ENCODE data around the gene CCDC24. TPM values are rescaled to one million over a fixed set of nuclear protein-coding genes. Genes with fewer than 3 reads are reported as not detected.

Gene CCDC24
- total RNA-seq, 1 donor from 2014 or later, result 3.7 TPM

- H3K27me3 ChIP-seq (ENCODE audit: control insufficient read depth, insufficient read depth, low read length), result no peaks in the 10 kb centered on the region
- FAIRE-seq (peak; percentile 91), DNase-seq (ENCODE audit: low read depth) (no peak)
- no peak overlapping the region for H3K4me3 ChIP-seq (ENCODE audit: low read depth, low read length)
- peaks cover 21% of the 10 kb centered on the region for H3K36me3 ChIP-seq (ENCODE audit: control insufficient read depth, insufficient read depth, low read length)
- TF ChIP-seq, protein P1, sequence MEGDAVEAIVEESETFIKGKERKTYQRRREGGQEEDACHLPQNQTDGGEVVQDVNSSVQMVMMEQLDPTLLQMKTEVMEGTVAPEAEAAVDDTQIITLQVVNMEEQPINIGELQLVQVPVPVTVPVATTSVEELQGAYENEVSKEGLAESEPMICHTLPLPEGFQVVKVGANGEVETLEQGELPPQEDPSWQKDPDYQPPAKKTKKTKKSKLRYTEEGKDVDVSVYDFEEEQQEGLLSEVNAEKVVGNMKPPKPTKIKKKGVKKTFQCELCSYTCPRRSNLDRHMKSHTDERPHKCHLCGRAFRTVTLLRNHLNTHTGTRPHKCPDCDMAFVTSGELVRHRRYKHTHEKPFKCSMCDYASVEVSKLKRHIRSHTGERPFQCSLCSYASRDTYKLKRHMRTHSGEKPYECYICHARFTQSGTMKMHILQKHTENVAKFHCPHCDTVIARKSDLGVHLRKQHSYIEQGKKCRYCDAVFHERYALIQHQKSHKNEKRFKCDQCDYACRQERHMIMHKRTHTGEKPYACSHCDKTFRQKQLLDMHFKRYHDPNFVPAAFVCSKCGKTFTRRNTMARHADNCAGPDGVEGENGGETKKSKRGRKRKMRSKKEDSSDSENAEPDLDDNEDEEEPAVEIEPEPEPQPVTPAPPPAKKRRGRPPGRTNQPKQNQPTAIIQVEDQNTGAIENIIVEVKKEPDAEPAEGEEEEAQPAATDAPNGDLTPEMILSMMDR (IDR thresholded peaks at IDR 0.05; ENCODE audit: insufficient read depth, low read length, severe bottlenecking), result no peak
Observed at GRCh38 chr1:43968348-43968948, 23.0 kb upstream of the CCDC24 start.

DNA sequence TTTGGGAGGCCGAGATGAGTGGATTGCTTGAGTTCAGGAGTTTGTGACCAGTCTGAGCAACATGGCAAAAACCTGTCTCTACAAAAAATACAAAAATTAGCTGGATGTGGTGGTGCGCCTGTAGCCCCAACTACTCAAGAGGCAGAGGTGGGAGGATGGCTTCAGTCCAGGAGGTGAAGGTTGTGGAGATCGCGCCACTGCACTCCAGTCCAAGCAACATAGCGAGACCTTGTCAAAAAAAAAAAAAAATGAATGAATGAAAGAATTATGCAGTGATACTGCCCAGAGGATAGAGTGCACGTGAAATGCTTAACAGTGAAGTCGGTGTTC, 22.0 kb upstream of the CCDC24 start:
- peaks cover 20% of the 10 kb centered on the region for H3K36me3 ChIP-seq (ENCODE audit: control insufficient read depth, insufficient read depth, low read length)
- FAIRE-seq, result no peak
- H3K4me3 ChIP-seq (ENCODE audit: low read depth, low read length), result no peak overlapping the region
- no peaks in the 10 kb centered on the region for H3K27me3 ChIP-seq (ENCODE audit: control insufficient read depth, insufficient read depth, low read length)
- DNase-seq (ENCODE audit: low read depth), result no peak
- TF ChIP-seq, protein P1 (IDR thresholded peaks at IDR 0.05; ENCODE audit: insufficient read depth, low read length, severe bottlenecking), result no peak

DNA sequence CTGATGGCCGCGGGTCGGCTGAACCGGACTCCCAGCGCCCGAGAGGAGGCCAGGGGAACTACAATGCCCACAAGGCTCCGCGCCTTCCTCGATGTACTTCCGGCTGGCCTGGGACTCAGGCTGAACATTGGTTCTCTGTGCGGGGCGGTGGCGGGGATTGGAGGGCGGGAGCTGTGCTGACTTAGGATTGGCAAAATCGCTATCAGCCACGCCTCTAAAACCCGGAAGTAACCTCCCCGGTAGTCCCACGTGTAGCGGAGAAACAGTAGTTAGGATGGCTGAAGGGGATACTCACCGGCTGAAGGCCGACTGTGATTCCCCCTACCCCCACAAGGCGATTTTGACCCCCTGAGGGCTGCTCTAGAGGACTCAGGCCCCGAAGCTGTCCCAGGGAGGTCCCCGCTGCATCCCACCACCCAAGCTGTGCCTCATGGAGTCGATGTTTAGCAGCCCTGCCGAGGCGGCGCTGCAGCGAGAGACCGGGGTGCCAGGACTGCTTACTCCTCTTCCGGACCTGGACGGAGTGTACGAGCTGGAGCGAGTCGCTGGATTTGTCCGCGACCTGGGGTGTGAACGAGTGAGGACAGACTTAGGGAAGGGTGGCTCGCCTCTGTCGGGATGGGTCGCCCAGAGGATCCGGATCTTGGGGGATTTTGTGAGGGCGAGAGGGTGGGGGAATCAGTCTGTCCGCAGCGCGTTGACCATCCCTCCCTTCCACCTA, 21.5 kb upstream of the CCDC24 start, which contains the start of gene DPH2:
Gene DPH2 (plus strand): TSS at position 265 of the 721 bp plus-strand sequence. CDS start 166 bp downstream, at position 431.
- Histone ChIP-seq H3K4me3 (ENCODE audit: low read depth, low read length) (peak within 1 kb of the TSS; percentile 74), H3K36me3 (ENCODE audit: control insufficient read depth, insufficient read depth, low read length) (peaks cover 20% of the 10 kb centered on the region), H3K27me3 (ENCODE audit: control insufficient read depth, insufficient read depth, low read length) (no peaks in the 10 kb centered on the region)
- DNase-seq (ENCODE audit: low read depth), result peak; percentile 95
- FAIRE-seq, result no peak
- TF ChIP-seq, protein P1 (IDR thresholded peaks at IDR 0.05; ENCODE audit: insufficient read depth, low read length, severe bottlenecking), result no peak

GRCh38 chr1:43970502-43970901, 20.9 kb upstream of the CCDC24 start:
- H3K36me3 ChIP-seq (ENCODE audit: control insufficient read depth, insufficient read depth, low read length), result peaks cover 20% of the 10 kb centered on the region
- no peaks in the 10 kb centered on the region for H3K27me3 ChIP-seq (ENCODE audit: control insufficient read depth, insufficient read depth, low read length)
- FAIRE-seq, result no peak
- TF ChIP-seq, protein P1 (IDR thresholded peaks at IDR 0.05; ENCODE audit: insufficient read depth, low read length, severe bottlenecking), result no peak
- DNase-seq (ENCODE audit: low read depth), result no peak
- H3K4me3 ChIP-seq (ENCODE audit: low read depth, low read length), result peak overlapping the region; percentile 74

DNA sequence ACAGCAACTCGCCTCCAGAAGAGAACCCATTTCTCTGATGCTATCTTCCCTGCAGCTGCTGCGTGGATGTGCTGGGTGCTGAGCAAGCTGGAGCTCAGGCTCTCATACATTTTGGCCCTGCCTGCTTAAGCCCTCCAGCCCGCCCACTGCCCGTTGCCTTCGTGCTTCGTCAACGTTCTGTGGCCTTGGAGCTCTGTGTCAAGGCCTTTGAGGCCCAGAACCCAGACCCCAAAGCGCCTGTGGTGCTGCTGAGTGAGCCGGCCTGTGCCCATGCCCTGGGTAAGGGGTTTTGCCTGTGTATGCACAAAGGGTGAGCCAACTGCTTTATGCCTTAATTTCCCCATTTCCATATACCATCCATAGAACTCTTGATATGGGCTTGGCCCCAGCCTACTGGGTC, 20.5 kb upstream of the CCDC24 start:
- peaks cover 17% of the 10 kb centered on the region for H3K36me3 ChIP-seq (ENCODE audit: control insufficient read depth, insufficient read depth, low read length)
- FAIRE-seq (no peak), DNase-seq (ENCODE audit: low read depth) (no peak)
- H3K4me3 ChIP-seq (ENCODE audit: low read depth, low read length), result no peak overlapping the region
- TF ChIP-seq, protein P1 (IDR thresholded peaks at IDR 0.05; ENCODE audit: insufficient read depth, low read length, severe bottlenecking), result no peak
- H3K27me3 ChIP-seq (ENCODE audit: control insufficient read depth, insufficient read depth, low read length), result no peaks in the 10 kb centered on the region
